ENCODE measurements around the gene FLOT1. TPM values are rescaled to one million over a fixed set of nuclear protein-coding genes. Genes with fewer than 3 reads are reported as not detected.
A peak's percentile ranks its signal among the peaks of the same experiment; 100 is the strongest.

Gene FLOT1
- total and polyA plus RNA-seq, 2 of the 13 experiments (the other 11 are each of a cell fraction or from before 2014, with no cell fraction given), result 82.3 to 130 TPM

- TF ChIP-seq, protein P1, sequence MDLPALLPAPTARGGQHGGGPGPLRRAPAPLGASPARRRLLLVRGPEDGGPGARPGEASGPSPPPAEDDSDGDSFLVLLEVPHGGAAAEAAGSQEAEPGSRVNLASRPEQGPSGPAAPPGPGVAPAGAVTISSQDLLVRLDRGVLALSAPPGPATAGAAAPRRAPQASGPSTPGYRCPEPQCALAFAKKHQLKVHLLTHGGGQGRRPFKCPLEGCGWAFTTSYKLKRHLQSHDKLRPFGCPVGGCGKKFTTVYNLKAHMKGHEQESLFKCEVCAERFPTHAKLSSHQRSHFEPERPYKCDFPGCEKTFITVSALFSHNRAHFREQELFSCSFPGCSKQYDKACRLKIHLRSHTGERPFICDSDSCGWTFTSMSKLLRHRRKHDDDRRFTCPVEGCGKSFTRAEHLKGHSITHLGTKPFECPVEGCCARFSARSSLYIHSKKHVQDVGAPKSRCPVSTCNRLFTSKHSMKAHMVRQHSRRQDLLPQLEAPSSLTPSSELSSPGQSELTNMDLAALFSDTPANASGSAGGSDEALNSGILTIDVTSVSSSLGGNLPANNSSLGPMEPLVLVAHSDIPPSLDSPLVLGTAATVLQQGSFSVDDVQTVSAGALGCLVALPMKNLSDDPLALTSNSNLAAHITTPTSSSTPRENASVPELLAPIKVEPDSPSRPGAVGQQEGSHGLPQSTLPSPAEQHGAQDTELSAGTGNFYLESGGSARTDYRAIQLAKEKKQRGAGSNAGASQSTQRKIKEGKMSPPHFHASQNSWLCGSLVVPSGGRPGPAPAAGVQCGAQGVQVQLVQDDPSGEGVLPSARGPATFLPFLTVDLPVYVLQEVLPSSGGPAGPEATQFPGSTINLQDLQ (CRISPR knock-in tag; IDR thresholded peaks at IDR 0.05), result no peak
- TF ChIP-seq, protein P2, sequence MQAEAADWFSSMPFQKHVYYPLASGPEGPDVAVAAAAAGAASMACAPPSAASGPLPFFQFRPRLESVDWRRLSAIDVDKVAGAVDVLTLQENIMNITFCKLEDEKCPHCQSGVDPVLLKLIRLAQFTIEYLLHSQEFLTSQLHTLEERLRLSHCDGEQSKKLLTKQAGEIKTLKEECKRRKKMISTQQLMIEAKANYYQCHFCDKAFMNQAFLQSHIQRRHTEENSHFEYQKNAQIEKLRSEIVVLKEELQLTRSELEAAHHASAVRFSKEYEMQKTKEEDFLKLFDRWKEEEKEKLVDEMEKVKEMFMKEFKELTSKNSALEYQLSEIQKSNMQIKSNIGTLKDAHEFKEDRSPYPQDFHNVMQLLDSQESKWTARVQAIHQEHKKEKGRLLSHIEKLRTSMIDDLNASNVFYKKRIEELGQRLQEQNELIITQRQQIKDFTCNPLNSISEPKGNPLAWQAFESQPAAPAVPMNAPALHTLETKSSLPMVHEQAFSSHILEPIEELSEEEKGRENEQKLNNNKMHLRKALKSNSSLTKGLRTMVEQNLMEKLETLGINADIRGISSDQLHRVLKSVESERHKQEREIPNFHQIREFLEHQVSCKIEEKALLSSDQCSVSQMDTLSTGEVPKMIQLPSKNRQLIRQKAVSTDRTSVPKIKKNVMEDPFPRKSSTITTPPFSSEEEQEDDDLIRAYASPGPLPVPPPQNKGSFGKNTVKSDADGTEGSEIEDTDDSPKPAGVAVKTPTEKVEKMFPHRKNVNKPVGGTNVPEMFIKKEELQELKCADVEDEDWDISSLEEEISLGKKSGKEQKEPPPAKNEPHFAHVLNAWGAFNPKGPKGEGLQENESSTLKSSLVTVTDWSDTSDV (CRISPR knock-in tag; IDR thresholded peaks at IDR 0.05), result no peak
- TF ChIP-seq, protein P3, sequence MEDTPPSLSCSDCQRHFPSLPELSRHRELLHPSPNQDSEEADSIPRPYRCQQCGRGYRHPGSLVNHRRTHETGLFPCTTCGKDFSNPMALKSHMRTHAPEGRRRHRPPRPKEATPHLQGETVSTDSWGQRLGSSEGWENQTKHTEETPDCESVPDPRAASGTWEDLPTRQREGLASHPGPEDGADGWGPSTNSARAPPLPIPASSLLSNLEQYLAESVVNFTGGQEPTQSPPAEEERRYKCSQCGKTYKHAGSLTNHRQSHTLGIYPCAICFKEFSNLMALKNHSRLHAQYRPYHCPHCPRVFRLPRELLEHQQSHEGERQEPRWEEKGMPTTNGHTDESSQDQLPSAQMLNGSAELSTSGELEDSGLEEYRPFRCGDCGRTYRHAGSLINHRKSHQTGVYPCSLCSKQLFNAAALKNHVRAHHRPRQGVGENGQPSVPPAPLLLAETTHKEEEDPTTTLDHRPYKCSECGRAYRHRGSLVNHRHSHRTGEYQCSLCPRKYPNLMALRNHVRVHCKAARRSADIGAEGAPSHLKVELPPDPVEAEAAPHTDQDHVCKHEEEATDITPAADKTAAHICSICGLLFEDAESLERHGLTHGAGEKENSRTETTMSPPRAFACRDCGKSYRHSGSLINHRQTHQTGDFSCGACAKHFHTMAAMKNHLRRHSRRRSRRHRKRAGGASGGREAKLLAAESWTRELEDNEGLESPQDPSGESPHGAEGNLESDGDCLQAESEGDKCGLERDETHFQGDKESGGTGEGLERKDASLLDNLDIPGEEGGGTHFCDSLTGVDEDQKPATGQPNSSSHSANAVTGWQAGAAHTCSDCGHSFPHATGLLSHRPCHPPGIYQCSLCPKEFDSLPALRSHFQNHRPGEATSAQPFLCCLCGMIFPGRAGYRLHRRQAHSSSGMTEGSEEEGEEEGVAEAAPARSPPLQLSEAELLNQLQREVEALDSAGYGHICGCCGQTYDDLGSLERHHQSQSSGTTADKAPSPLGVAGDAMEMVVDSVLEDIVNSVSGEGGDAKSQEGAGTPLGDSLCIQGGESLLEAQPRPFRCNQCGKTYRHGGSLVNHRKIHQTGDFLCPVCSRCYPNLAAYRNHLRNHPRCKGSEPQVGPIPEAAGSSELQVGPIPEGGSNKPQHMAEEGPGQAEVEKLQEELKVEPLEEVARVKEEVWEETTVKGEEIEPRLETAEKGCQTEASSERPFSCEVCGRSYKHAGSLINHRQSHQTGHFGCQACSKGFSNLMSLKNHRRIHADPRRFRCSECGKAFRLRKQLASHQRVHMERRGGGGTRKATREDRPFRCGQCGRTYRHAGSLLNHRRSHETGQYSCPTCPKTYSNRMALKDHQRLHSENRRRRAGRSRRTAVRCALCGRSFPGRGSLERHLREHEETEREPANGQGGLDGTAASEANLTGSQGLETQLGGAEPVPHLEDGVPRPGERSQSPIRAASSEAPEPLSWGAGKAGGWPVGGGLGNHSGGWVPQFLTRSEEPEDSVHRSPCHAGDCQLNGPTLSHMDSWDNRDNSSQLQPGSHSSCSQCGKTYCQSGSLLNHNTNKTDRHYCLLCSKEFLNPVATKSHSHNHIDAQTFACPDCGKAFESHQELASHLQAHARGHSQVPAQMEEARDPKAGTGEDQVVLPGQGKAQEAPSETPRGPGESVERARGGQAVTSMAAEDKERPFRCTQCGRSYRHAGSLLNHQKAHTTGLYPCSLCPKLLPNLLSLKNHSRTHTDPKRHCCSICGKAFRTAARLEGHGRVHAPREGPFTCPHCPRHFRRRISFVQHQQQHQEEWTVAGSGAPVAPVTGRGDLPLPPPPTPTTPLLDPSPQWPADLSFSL (CRISPR knock-in tag; IDR thresholded peaks at IDR 0.05), result peak; percentile 55; the same call in 1 of the 2 replicates
- TF ChIP-seq CENPX (CRISPR knock-in tag; IDR thresholded peaks at IDR 0.05) (no peak), ZNF557 (CRISPR knock-in tag; IDR thresholded peaks at IDR 0.05) (peak; percentile 89; the same call in 1 of the 2 replicates), CCAR2 (optimal IDR thresholded peaks at IDR 0.05; ENCODE audit: low read depth, low read length) (peak; percentile 51), PRPF4 (IDR thresholded peaks at IDR 0.05; ENCODE audit: low read depth, low read length, poor library complexity, severe bottlenecking) (no peak), CBX5 (CRISPR knock-in tag; IDR thresholded peaks at IDR 0.05; ENCODE audit: borderline replicate concordance) (peak; percentile 98), PAF1 (CRISPR knock-in tag; IDR thresholded peaks at IDR 0.05) (0 out of 2 replicates have a peak, but pooled peaks have one; percentile 25), TOE1 (CRISPR knock-in tag; IDR thresholded peaks at IDR 0.05) (peak; percentile 96; the same call in 1 of the 2 replicates), ZNF256 (CRISPR knock-in tag; conservative IDR thresholded peaks at IDR 0.05) (no peak; the same call in 1 of the 2 replicates), ZNF878 (CRISPR knock-in tag; IDR thresholded peaks at IDR 0.05) (peak; percentile 54), KMT2A (CRISPR knock-in tag; IDR thresholded peaks at IDR 0.05) (peak; percentile 70), ZNF446 (CRISPR knock-in tag; IDR thresholded peaks at IDR 0.05) (peak; percentile 45; the same call in 1 of the 2 replicates), ESRRA (CRISPR knock-in tag; IDR thresholded peaks at IDR 0.05; ENCODE audit: low read depth) (peak; percentile 83), ZNF564 (CRISPR knock-in tag; IDR thresholded peaks at IDR 0.05) (peak; percentile 90; the same call in 1 of the 2 replicates)
- TF ChIP-seq, protein P4, sequence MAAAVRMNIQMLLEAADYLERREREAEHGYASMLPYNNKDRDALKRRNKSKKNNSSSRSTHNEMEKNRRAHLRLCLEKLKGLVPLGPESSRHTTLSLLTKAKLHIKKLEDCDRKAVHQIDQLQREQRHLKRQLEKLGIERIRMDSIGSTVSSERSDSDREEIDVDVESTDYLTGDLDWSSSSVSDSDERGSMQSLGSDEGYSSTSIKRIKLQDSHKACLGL (CRISPR knock-in tag; IDR thresholded peaks at IDR 0.05), result peak; percentile 43; the same call in 1 of the 2 replicates
These were observed 39.4 kb upstream of the FLOT1 start (continued) for GRCh38 chr6:30781743-30782424.
